Epidermal melanocyte (primary cell): ENCODE measurements around the gene OSMR.

Source experiments
- DNase-seq: peaks from one replicate; pipeline ENCODE4 v3.0.0; 2011; ENCODE audit warnings: low spot score; ENCODE audit not compliant: insufficient read length

OSMR gene

GRCh38 chr5:38871058-38871605 is 25.3 kb downstream of the OSMR start:
- DNase-seq: no peak

DNA sequence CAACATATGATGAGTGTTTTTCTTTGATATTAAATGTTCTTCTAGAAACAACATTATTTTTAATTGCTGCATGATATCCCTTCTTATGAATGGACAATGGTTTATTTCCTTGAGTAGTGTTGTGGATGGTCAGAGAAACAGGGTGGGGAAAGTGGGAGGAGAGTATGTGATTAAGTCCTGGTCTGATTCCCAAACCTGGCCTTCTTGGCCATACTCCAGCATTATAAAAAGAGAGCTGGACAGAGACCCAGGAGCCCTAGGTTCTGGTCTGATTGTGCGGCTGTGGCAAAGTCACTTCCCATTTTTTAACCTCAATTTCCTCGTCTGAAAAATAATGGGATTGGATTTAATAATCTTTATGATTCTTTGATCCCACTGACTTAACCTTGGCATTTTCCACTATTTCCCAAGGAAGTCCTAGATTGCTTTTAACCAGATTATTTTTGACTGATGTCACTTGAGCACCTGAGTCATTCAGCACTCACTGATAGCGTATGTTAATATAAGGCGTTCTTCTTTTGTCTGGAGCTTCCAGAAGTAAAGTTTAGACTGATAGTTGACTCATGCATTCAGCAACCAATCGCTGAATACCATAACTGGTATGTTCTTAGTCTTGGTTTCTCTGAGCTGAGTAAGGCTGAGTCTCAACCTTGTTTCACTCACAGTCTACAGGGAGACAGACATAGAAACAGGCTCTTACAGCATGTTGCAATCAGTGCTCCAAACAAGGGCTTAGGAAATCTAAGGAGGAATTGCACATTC is 26.2 kb downstream of the OSMR start:
- peak; percentile 56 for DNase-seq

GRCh38 chr5:38872826-38873225 is 27.0 kb downstream of the OSMR start:
- DNase-seq: no peak

GRCh38 chr5:38874948-38875456 is 29.2 kb downstream of the OSMR start:
- no peak for DNase-seq

- no peak for DNase-seq
These were observed 32.7 kb downstream of the OSMR start for GRCh38 chr5:38878391-38879077.

DNA sequence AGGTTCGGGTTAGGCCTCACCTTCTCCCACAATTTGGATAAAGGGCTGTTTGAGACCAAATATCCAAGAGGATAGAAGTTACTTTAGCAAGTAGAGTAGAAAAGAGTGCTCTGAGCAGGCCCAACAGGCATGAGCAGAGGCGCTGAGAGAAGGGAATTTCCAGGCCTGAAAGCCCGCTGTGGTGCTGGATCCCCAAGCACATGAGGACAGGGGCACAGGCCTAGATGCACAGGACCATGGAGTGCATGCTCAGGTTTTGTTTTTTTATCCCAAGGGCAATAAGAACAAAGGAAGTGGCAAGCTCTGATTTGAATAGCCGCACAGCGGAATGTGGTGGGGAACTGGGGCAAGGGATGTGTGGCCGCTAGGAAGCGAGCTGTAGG is 33.3 kb downstream of the OSMR start:
- no peak for DNase-seq

- no peak for DNase-seq
These were observed 38.0 kb downstream of the OSMR start for GRCh38 chr5:38883842-38884241.

- DNase-seq: no peak
These were observed 39.4 kb downstream of the OSMR start for GRCh38 chr5:38885208-38885607.

DNA sequence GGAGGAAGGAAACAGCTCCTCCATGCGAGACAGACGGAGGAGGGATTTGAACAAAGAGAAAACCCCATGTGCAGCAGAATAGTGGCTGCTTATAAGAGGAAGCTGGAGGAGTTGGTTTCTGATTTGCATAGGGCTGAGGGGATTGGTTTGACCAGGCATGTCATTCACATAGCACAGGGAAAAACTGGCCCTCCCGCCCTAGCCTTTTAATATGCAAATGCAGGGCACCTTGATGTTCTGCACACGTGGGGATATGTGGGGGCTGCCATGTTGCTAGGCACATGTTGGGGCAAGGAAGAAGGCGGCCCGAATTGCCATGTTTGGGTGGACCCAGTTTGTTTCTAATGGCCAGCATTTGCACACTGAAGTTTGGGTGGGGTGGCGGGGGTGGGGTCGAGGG is 42.2 kb downstream of the OSMR start:
- DNase-seq: no peak

- DNase-seq: no peak
These were observed 43.6 kb downstream of the OSMR start for GRCh38 chr5:38889424-38889823.

DNA sequence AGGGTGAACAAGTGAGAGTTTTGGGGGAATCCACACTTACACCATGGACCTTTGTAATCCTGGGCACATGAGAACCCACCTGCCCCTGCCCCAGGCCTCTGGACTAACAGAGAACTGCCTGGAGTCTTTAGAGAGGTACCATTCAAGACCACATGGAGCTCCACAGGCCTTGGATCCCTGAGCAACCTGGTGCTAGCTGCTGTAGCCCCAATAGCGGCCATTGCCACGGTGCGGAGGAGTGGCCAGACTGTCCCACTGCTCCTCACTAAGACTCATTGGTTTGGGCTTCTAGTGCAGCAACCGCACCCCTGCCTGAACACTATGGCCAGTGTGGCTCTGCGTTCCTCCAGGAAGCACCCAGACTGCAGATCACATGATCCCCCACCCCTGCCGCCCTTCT is 45.8 kb downstream of the OSMR start:
- DNase-seq: no peak

GRCh38 chr5:38892363-38892762 is 46.6 kb downstream of the OSMR start:
- DNase-seq: no peak

GRCh38 chr5:38896760-38897159 is 50.9 kb downstream of the OSMR start:
- DNase-seq: no peak

DNA sequence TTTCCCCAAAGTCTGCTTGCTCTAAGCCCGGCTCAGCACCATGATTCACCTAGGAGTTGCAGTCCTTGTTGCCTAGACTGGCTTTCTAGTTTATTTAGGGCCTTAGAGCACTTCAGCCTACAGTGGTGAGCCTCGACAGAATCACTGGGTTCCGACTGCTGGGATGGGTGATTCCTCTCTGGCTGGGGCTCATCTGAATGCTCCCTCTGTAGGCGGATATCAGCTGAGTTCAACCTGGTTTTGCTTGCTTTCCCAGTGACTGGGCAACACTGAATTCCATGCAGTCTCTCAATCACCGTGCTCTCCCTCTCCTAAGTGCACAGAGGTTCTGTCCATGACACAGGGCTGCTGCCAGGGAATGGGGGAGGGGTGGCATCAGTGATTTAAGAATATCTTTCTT is 54.1 kb downstream of the OSMR start:
- no peak for DNase-seq

GRCh38 chr5:38905516-38905915 is 59.7 kb downstream of the OSMR start:
- DNase-seq: no peak

GRCh38 chr5:38906503-38906902 is 60.7 kb downstream of the OSMR start:
- no peak for DNase-seq

DNA sequence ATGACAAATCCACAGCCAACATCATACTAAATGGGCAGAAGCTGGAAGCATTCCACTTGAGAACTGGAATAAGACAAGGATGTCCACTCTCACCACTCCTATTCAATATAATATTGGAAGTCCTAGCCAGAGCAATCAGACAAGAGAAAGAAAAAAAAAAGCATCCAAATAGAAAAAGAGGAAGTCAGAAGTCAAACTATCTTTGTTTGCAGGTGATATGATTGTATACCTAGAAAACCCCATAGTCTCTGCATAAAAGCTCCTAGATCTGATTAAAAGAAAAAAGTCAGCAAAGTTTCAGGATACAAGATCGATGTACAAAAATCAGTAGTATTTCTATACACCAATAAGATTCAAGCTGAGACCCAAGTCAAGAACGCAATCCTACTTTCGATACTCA is 66.1 kb downstream of the OSMR start:
- DNase-seq: no peak

DNA sequence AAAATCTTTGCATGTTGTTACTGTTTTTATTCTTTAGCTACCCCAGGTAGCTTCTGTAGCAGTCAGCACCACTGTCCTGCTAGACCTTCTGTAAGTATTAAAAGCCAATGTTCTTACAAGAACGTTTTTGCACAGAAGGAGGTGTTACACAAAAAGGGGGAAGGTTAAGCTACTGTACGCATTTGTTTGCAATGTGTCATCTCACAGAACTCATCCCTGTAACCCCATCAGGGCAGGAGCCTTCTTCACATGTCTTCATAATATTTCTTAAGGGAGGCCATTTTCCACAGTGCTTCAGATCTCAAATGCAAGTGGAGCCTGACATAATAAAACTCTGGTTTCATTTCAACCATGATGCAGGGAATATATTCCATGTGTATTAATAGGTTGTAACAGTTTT is 67.9 kb downstream of the OSMR start:
- no peak for DNase-seq

DNA sequence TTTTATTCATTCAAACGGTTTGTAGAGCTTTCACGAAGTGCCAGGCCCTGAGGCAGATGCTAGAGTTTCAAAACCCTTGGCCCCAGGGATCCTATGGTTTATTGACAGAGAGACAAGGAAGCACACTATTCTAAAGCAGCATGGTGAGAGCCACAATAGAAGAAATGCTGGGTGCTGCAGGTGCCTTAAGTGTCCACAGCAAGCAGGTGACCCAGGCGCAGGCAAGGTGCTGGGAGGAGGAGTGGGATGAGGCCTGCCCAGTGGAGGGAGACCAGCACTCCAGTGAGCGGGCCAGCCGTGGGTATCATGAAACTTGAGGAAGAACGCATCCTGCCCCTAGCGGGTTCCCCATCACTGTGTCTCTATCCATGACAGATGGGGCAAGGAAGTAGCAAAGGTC is 71.0 kb downstream of the OSMR start:
- no peak for DNase-seq

- DNase-seq: no peak
These were observed 75.4 kb downstream of the OSMR start for GRCh38 chr5:38921174-38921573.

GRCh38 chr5:38922199-38922598 is 76.4 kb downstream of the OSMR start:
- DNase-seq: peak; percentile 19

DNA sequence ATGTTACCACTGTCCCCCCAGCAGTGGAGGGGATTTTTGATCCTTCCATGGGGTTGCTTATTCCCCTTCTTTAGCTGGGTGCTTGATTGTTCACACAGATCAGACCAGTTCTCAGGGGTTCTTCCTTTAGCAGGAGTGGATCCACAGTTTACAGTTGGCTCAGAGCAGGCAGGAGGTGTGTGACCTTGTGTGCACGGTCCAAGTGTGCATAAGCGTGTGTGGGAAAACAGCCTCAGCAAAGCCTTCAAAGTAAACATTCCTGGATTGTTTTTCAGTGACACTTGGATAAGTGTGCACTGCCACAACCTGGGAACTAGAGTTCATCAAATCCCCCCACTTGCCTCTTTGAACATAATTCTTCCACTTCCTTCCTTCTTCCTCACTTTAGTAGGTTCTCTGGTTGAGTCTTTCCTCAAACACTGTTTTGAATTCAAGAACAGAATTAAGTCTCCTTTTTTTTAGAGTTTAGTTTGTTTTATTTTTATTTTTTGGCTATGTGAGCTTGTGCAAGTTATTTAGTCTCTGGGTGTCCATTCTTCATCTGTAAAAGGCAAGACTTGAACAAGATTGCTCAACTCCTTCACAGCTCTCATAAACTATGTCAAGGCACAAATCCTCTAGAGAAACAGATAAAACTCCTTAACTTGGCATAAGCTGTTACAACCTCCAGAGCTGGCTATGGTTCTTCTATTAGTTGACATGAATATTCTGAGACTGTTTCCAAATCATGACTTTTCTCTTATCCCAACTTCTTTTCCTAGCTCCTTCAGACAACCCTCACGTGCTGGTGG is 78.0 kb downstream of the OSMR start:
- DNase-seq: no peak
